ENCODE data around the gene NTM.

NTM gene

DNA sequence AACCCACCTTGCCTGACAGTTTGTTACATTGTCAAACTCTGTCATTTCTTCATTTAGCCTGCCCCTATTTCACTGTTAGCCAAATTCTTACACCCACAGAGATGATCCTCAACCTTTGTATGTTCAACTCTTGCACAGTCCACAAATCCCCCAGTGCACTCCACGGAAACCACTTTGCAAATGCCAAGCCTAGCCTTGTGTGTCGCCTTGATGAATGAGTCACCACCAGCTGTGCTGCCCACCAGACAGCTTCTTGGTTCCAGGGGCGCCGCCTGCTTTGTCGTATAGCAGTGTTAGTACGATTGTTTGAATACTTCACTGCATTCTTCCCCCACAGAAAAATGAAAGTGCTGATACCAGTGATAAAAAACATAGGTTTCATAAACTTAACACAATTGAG lies 686.3 kb downstream of the NTM start:
- TF ChIP-seq, protein P1, sequence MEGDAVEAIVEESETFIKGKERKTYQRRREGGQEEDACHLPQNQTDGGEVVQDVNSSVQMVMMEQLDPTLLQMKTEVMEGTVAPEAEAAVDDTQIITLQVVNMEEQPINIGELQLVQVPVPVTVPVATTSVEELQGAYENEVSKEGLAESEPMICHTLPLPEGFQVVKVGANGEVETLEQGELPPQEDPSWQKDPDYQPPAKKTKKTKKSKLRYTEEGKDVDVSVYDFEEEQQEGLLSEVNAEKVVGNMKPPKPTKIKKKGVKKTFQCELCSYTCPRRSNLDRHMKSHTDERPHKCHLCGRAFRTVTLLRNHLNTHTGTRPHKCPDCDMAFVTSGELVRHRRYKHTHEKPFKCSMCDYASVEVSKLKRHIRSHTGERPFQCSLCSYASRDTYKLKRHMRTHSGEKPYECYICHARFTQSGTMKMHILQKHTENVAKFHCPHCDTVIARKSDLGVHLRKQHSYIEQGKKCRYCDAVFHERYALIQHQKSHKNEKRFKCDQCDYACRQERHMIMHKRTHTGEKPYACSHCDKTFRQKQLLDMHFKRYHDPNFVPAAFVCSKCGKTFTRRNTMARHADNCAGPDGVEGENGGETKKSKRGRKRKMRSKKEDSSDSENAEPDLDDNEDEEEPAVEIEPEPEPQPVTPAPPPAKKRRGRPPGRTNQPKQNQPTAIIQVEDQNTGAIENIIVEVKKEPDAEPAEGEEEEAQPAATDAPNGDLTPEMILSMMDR (IDR thresholded peaks at IDR 0.05; ENCODE audit: borderline replicate concordance, insufficient read depth, low read depth, low read length) = no peak
- H3K4me3 ChIP-seq (ENCODE audit: low read depth, low read length) = no peak overlapping the region

DNA sequence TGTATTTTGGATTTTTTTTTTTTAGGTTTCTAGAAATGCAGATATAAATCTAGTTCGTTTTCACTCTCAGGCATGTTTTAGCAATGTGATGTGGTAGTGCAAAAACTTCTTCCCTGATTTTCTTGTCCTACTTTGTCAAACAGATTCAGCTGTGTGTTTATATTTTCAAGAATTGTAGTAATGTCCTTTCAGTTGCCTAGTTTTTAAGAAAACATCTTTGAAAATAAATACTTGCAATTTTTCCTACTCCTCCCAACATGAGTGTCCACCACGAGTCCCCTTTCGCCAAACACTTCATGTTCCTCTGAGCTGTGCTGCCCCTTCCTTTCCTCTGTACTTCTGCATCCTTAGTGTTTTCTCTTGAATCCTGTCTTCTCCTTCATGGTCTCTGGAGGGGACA lies 686.9 kb downstream of the NTM start:
- H3K4me3 ChIP-seq (ENCODE audit: low read depth, low read length) = no peak overlapping the region
- TF ChIP-seq, protein P1 (IDR thresholded peaks at IDR 0.05; ENCODE audit: borderline replicate concordance, insufficient read depth, low read depth, low read length) = no peak

DNA sequence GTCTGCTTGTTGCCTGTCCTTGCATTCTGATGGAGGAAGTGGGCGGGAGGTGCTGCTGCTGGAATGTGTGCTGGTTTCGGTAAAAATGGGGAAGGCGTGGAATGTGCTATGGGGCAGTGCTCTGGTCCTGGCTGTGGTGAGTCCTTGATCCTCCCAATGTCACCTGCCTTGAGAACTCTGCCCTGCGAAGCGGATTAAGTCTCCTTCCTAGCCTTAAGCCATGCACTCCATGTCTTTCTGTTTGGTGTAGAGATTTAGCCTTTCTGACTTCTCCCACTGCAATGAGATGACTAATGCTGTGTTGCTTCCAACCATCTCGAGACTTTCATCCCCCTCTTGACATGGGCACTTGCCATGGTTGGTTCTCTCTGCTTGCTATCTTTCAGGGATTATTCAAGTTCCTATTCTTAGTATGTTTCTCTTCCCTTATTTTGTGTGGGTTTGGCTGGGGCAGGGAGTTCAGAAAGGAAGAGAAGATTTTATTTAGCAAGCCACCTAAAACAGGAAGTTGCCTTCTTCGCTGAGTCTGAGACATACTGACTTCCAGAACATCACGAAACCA lies 687.9 kb downstream of the NTM start:
- TF ChIP-seq, protein P1 (IDR thresholded peaks at IDR 0.05; ENCODE audit: borderline replicate concordance, insufficient read depth, low read depth, low read length) = no peak
- no peak overlapping the region for H3K4me3 ChIP-seq (ENCODE audit: low read depth, low read length)

DNA sequence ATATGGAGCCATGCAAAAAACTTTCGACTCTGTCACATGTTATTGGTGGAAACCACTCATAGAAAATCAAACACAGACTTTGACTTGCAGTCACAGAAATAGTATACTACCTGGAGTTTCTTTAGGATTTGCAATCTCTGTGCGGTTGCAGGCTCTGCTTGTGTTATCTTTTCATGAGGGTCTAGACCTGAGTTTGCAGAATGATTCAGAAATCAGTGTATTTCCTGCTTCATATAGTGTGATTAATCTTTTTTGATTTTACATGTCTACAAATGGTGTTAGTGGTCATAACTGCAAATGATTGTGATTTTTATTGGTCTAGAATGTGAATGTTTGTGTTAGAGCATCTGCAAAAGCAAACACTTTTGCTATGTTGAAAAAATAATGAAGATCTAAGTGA lies 690.2 kb downstream of the NTM start:
- no peak overlapping the region for H3K4me3 ChIP-seq (ENCODE audit: low read depth, low read length)
- TF ChIP-seq, protein P1 (IDR thresholded peaks at IDR 0.05; ENCODE audit: borderline replicate concordance, insufficient read depth, low read depth, low read length) = no peak

DNA sequence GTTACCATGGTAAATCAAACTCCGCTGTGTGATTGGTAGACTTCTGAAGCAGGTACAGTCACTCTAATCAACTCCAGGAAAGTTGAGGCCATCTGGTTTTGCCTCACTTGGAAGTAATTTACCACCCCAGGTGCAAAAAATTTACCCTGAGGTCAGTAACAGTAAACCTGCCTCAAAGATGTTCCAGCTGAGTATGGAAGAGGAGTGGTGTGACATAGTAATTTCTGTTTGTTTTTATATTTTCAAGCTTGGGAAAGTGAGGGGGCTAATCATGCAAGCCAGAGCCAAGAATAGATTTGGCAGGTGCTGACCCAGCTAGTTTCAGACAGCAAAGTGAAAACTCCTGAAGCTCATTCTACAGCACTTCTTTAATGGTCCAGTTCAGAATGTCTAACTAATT lies 691.6 kb downstream of the NTM start:
- TF ChIP-seq, protein P1 (IDR thresholded peaks at IDR 0.05; ENCODE audit: borderline replicate concordance, insufficient read depth, low read depth, low read length) = no peak

DNA sequence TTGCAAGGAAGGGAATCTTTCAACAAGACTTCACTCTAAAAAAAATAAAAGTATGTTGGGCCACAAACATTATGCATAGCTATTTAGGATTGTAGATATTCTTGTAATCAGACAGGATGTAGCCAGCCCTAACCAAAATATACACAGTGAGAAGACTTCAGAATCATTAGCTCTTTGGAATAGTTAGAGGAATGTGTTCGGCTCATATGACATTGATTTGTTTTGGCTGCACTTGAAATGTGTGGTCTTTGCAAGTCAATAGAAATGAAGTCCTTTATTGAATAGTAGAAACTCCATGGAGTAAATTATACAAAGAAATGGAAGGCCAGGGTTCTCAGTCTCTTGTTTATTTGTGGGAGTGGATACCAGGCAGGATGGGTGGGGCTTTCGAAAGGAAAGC lies 692.1 kb downstream of the NTM start:
- H3K4me3 ChIP-seq (ENCODE audit: low read depth, low read length) = no peak overlapping the region
- TF ChIP-seq, protein P1 (IDR thresholded peaks at IDR 0.05; ENCODE audit: borderline replicate concordance, insufficient read depth, low read depth, low read length) = no peak

More for the DNA sequence above, 691.6 kb downstream of the NTM start:
- no peak overlapping the region for H3K4me3 ChIP-seq (ENCODE audit: low read depth, low read length)

DNA sequence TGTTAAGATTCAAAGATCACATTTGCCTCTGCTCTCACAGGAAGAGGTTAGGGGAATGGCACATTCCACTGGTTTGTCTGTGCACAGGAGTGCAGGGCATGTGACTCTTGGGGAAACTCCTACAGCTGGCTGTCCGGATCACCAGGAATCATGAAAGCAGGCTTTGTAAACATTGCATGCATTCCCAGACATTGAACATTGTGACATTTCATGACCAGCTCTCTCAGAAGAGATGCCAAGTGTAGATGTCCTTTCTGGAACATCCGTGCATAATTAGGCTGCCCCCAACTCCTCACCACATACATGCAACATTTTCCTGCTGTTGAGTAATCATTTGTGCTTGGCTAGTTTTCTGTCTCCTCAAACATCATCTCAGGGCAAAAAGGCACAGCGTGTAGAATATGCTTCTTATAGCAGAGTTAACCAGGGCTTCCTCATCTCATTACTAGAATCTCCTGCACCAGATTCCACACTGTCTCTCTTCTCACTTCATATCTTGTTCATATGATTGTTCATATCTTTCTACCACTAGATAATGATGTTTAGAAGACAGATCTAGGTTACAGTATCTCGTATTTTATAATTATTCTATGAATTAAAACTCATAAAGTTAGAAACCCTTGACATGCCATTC lies 694.7 kb downstream of the NTM start:
- TF ChIP-seq, protein P1 (IDR thresholded peaks at IDR 0.05; ENCODE audit: borderline replicate concordance, insufficient read depth, low read depth, low read length) = no peak
- no peak overlapping the region for H3K4me3 ChIP-seq (ENCODE audit: low read depth, low read length)

All from GM12875 (cell line).